NCI-H1092 (cell line): Measurements from ENCODE around the gene SCML2.
"Not testable (repeated sequence)": the region's sequence is repeated elsewhere in the genome, so short reads cannot be mapped to it uniquely, and the experiment has no call there.

ENCODE experiments used
- DNase-seq: peaks from one replicate; lab custom pipeline; 2025; lab: John Stamatoyannopoulos, UW

SCML2 gene

DNA sequence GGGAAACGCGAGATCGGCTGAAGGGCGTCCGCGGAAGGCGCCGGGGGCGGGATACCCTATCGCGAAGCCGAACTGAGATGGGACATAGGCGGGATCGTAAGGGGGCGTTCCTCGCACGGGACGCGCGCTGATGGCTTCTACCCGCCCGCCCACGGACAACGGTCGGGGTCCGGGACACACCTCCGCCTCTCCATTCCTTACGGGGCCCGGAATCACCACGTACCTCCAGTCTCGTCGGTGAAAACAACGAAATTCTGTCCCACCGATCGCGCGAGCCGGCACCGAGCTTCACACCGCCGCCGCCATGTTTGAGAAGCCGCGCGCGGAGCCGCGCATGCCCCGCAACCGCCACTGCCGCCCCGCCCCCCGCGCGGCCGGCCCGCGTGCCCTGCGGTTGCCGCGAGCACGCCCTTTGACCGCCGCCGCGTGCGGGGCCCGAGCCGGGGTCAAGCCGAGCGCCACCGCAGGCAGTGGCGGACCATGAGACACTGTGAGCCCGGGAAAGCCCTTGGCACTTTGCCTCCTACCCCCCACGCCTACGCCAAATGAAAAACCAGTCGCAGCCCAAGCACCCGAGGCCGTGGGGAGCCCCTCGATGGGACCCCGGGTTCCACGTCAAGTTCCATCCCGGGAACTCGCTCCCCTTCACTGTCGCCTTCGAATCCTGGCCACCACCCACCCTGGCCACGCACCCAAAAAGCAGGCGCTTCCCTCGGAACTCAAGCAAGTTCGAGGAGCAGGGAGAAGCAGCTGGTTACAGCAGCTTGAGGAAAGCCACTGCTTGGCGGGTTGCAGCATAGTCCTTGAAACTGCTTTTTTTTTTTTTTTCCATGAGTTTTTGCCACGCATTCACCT is at the start of gene SCML2:
Gene SCML2 (minus strand): TSS at position 320 of the 855 bp plus-strand sequence. CDS start 20,617 bp downstream, outside the sequence.
- DNase-seq, result peak; percentile 39

DNA sequence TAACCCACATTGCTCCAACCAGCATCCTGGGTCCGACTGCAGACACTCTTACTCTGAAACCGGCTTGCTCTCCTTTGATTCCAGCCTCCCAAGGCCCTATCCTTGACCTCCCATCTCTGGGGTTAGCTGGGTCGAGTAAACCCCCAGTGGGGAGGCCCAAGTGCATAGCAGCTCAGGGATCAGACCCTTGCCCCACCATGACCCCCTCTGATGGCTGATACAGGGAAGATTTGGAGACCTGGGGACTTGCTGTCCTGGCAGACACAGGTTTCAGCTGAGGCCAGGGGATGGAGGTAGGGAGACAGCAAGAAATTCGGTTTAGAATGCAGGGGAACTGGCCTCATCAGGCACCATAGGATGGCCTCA is 47.3 kb upstream of the SCML2 start:
- no peak for DNase-seq

DNA sequence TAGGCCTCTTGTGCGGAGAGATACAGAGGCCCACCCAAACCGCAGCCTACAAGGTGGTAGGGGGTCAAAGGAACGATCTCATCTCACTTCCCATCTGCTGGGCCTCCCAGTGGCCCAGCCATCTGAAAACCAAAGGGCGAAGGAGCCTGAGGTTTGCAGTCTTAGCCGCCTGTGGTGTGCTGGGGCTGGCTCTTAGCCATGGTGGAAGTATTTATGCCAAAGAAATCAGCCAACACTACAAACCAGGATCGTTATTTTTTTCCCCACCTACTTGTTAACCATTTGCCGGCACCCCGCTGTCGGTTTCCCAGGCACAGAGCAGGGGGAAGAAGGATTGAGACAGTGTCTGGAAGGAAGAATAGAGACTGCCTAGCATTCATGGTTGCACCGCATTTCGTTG is 40.0 kb upstream of the SCML2 start:
- DNase-seq, result no peak

DNA sequence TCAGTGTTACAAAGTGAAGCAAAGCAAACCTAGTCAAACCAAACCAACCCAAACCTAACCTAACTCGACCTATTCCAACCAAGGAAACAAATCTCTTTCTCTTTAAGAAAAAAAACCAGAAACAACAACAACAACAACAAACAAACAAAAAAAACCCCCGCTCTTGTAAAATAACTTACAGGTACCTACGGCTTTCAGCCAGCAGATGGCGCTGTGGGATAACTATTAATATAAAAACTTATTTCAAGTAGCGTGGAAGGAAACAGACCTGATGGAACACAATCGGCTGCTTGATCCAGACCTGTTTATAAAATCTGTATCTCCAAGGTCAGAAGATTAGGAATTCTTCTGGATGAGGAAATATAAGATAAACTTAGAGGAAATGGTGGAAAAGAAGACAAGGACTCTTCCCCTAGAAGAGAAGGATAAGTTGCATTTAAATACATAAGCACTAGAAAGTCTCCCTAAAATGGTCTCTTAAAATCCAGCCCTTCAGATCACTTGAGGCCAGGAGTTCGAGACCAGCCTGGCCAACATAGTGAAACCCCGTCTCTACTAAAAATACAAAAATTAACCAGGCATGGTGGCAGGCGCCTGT is 36.6 kb upstream of the SCML2 start:
- peak; percentile 41 for DNase-seq

DNA sequence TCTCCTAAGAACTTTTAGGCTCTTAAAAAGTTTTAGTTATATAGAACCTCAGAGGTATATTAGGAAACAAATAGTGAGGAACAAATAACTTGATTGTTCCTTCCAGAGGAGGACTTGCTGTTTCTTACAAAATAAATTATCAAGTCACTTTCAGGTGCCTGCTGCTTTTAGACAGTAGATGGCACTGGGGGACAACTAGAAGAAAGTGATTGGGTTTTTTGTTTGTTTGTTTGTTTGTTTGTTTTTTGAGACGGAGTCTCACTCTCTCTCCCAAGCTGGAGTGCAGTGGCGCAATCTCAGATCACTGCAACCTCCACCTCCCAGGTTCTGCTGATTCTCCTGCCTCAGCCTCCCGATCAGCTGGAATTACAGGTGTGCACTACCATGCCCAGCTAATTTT is 35.5 kb upstream of the SCML2 start:
- no peak for DNase-seq

DNA sequence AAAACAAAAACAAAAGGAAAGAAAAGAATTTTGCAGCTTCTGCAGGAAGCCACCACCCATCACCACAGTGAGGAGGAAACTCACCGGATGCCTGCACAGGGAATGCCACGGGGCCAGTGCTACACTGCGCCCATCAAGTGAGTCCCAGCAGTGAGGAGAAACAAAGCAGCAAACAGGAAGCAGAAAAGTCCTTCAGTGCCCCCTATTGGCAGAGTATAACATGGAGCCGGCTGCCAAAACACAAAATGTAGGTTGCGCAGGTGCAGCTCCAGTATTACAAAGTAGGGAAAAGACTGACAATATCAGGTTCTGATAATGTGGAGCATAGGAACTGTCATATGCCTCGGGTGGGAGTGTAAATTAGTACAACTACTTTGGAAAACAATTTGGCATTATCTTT is 23.3 kb upstream of the SCML2 start:
- no peak for DNase-seq

DNA sequence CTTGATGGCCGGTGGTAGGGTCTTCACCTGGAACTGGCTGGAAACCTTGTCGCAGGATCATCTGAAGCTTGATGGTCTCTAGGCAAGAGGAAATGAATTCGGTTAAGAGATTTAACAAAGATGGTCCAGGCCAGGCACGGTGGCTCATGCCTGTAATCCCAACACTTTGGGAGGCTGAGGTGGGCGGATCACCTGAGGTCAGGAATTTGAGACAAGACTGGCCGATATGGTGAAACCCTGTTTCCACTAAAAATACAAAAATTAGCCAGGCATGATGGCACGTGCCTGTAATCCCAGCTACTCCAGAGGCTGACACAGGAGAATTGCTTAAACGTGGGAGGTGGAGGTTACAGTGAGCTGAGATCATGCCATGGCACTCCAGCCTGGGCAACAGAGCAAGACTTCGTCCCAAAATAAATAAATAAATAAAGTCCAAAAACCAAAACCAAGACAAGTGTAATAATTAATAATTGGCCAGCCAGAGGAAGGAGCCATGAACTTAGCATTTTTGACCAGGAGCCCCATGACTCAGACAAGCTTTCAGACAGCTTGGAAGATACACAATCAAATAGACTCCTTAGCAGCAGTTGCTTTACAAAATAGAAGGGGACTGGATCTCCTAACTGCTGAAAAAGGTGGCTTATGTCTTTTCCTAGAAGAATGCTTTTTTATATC is 20.8 kb upstream of the SCML2 start:
- not testable (repeated sequence) for DNase-seq

DNA sequence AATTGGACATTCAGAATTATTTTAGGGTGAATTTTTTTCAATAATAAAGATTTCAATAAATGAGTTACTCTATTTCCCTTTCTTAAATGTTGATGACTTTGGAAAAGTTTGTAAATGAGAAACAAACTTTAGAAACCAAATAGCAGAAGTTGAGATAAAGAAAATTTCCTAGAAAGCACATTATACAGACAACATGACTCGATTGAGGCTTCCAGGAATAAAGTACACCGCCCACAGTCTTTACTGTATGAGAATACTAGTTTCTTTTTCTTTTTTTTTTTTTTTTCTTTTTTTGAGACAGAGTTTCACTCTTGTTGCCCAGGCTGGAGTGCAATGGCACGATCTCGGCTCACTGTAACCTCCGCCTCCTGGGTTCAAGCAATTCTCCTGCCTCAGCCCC is 14.6 kb upstream of the SCML2 start:
- DNase-seq, result not testable (repeated sequence)

DNA sequence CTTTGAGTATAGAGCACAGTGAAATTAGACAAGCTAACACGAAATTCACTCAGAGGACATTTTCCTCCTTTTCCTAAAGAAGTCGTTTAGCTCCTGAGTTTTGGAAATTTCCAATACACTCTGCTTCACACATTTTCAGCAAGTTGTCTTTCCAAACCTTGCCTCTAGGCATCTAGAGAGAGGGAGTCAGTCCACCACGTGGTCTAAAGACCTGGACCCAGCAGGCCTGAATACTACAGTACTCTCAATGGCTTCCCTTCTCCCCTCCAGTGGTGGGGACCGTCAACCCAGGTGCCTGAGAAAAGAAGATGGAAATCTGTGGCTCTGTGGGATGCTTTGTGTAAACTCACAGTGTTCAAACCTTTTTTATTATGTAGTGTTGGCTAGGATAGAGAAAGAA is 13.9 kb upstream of the SCML2 start:
- DNase-seq, result no peak

DNA sequence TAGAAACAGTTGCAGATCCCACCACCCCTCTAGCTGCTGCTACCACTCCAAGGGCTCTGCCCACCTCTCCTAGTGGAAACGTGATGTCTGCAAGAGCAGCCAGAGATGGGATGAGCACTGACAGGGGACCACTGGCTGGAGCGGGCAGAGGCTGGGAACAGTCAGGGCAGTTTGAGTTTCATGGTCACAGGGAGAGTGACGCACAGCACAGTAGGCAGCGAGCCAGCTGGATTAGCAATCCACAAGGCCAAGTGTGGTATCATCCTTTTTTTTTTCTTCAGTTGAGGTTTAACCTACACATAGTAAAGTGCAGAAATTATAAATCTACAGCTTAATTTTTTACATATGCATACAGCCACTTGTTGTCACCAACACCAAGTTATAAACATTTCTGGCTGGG is 6.4 kb upstream of the SCML2 start:
- DNase-seq, result no peak

DNA sequence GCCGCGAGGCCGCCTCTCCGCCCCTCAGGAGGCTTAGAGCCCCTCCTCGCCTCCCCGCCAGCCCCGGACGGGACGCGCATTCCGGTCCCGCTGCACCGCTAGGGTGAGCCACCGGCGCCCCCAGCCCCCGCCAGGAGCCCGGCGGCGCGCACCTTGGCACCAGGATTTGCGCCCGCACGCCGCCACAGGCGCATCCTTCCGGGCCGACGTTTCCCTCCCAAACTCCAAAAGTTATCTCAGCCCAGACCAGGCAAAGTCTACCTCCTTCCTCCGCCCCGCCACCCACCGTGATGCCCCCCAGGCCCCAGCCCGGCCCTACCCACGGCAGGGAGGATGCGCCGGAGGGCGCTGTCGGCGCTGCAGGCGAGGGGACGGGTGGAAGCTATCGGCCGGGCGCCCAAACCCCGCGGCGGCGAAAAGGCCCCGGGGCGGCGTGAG is 538 bp downstream of the SCML2 start:
- no peak for DNase-seq

DNA sequence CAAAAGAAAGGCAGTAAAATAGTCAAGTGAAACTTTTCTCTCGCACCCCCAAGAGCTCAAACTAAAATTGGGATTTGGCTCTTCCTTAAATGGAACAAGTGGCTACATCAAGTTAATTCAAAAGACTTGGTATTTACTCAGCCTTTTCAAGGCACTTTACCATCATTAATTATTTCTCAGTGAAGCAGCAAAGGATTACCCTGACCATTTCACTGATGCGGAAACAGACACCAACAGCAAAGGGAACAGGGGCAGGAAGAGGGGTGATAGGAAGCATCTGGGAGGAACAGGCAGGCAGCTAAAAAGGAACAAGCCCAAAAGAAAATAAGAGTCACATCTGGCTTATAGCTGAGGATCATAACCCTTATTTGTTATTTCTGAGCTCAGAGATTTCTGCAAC is 2.7 kb downstream of the SCML2 start:
- DNase-seq, result no peak

DNA sequence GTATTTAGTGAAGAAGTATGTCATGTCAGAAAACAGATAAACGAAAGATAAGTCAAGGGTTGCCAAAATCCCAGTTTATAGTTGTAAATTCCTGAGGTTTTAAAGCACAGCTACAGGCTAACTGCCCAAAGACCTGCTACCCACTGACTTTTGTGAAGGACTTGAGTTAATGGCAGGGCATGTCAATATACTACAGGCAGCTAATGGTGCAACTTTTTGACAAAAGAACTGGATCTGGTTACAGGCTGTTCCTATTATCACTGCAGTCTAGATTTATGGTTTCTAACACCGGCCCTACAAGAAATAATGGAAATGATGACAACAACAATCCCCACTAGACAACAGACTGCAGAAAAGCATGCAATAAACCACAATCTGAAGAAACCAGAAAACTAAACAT is 6.4 kb downstream of the SCML2 start:
- no peak for DNase-seq

DNA sequence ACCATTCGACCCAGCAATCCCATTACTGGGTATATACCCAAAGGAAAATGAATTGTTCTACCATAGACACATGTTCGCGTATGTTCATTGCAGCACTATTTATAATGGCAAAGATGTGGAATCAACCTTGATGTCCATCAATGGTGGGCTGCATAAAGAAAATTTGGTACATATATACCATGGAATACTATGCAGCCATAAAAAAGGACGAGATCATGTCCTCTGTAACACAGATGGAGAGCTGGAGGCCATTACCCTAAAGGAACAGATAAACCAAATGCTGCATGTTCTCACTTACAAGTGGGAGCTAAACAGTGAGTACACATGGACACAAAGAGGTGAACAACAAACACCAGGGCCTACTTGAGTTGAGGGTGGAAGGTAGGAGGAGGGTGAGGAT is 45.1 kb downstream of the SCML2 start:
- no peak for DNase-seq

DNA sequence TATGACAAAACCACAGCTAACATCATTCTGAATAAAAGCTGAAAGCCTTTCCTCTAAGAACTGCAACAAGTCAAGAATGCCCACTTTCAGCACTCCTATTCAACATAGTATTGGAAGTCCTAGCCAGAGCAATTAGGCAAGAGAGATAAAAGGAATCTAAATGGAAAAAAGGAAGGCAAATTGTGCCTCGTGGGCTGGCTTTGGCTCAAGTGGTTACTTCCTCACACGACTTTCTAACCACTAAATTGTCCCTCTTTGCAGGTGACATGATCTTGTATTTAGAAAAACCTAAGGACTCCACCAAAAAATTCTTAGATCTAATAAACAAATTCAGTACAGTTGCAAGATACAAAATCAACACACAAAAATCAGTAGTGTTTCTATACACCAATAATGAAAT is 57.2 kb downstream of the SCML2 start:
- DNase-seq, result no peak

DNA sequence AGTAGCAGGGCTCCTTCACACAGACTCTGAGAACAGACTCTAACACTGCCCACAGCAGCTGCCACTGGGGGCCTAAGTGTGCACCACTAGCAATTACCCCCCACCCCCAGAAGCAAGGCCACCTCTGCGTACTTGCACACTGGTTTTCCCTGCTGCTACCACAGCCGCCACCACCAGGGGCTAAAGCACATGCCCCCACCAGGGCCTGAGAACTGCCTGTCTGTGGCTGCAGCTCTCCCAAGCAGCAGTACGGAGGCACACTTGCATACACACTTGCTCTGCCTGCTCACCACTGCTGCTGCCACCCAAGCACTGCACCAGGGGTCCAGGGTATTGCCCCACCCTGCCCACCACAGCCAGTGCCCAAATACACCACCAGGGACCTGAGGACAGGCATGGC is 59.6 kb downstream of the SCML2 start:
- DNase-seq, result no peak

DNA sequence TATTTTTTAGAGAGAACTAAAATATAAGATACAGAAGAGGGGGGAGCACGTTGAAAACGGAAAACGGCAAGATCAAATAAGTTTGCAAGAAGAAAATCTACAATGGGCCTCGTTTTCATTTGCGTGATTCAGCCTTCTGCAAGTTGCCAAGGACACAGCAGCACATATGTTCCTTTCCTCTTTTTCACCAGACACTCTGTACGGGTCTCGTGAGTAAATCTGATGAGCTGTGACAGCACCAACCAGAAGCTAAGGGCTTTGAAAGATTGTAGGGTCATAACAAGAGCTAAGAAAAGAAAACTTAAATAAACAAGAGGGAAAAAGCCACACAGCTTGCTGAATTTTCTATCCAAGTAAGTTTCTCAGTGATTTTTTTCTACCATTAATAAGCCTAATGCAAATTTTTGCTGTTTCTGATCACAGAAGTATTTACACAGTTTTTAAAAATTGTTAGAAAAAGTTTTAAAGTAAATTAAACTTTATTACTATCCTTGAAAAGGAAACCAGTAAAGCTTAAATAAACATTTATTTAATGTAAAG is 63.4 kb downstream of the SCML2 start:
- DNase-seq, result no peak

DNA sequence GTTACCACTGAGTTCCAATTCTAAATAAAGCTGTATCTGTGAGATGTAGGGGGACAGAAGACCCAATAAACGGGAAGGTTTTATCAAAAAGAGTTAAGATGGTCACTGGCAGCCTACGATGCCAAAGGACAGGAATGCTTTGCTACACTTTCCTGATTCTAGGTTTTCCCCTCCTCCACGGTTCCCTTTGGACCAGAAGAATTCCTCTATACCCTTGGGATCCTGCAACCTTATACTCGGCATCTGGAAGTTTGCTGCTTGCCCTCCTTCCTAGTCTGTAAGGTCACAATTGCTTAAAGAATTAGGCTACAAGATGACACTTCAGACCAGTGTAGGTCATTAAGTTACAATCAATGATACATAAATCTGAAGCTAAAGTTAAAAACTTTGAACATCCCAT is 64.3 kb downstream of the SCML2 start:
- no peak for DNase-seq

DNA sequence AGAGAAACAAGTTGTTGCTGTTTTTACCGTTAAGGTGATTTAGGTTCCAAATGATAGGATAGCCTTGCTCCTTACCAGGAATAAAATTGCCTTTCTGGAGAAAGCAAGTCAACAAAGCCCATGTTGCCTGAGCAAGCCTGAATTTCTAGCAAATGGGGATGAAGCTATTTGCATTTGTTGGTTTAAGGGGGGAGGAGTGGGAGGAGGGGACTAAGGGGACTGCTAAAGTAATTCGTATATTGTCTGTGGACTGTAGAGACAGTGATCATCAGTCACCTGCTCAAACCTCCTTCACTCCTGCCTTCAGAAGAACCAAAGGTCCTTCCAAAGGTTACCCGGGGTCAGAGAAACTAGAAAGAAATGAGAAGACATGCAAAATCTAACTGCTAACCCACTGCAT is 65.8 kb downstream of the SCML2 start:
- DNase-seq, result no peak

DNA sequence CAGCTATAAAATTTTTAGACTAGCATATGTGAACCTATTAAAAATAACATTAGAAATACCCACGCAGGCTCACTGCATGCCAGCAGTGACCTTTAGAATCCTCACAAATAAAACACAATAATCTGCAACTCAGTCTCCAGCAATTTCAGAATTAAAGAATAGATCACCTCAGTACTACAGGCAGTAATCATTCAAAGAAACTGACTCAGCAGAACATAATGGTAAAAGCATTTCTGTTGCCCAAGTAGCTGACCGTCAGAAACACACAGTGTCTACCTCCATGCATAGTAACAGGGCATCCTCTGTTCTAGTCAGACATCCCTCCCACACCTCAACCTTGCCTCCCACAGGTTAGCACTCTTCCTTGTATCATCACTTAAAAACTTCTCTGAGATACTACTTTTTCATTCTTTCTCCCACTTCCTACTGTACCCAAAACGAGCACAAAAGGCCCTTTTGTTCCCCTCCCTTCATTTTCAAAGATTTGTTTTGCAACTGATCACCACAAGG is 68.1 kb downstream of the SCML2 start:
- no peak for DNase-seq

DNA sequence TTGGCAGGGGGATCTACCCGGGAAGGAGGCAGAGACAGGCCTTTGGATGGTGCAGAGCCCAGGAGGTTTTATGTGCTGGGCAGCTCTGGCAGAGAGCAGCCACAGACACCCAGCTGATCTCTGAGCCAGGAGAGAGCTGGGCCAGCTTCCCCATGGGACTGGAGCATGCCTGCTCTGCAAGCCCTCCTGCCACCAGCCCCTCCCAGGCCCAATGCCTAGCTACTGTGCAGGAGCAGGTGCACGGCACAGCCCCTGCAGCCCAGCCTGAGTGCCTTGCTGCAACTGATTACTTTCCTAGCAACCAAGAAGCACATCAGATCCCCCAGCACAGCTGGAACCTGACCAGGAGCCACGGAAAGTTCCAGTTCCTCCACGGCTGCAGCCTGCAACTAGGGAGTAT is 76.0 kb downstream of the SCML2 start:
- DNase-seq, result no peak

DNA sequence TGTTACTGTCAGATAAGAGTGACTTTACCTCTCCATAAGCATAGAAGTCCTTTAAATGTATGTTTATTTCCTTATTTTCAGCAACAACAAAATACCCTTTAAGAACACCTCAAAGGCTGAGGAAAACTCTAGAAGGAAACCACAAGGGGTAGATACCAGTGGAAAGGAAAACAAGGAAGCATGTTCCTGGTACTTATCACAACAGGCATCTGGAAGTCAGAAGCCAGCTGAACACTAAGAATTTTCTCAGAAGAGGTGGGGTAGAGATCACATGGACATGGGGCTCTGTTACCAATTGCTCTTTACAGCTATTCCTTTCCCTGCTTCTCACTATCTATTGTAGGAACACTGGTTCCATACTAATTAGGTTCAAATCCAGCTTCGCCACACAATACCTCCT is 82.3 kb downstream of the SCML2 start:
- no peak for DNase-seq

DNA sequence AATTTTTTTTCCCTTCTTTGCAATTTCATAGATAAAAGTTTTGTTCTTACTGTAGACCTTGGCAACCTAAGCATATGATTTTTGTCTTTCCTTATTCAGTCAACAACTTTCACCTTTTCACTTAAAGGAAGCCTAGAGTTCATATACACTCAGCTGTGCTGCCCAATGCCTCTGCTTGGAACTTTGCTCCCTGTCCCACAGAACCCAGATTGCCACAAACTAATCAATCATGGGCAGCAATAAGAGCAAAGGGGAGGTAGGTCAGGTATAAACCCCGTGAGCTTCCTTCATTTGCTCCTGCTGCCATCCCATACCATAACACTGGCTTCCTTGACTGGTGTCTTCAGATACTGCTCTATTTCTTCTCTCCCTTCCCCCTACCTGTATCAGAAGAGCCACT is 82.8 kb downstream of the SCML2 start:
- no peak for DNase-seq
